Measurements from ENCODE around the gene CTDNEP1.

DNA sequence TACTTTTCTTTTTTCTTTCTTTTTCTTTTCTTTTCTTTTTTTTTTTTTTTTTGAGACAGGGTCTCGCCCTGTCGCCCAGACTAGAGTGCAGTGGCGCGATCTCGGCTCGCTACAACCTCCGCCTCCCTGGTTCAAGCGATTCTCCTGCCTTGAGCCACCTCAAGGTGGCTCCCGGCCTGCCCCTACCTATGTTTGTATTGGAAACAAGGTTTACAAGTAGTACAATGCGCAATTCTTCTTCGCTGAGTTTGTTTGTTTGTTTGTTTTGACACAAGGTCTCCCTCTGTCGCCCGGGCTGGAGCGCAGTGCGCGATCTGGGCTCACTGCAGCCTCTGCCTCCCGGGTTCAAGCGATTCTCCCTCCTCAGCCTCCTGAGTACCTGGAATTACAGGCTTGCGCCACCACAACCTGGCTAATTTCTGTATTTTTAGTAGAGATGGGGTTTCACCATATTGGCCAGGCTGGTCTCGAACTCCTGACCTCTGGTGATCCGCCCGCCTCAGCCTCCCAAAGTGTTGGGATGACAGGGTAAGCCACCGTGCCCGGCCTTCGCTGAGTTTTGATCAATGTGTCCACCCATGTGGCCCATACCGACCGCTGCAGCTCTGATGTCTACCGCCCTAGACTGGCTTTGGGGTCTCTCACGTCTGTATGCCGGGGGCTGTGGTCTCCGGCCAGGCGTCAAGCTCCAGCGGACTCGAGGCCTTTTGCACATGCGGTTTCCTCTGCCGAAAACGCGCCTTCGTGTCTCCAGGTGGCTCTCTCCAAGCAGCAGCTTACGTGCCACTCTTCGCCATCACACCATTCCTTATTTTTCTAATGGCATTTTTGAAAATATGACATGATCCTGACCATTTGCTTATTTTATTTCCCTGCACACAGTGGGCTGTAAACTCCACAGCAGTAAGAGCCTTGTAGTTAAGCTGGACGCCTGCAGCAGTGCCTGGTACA is 44.0 kb upstream of the CTDNEP1 start:
- TF ChIP-seq, protein P1, sequence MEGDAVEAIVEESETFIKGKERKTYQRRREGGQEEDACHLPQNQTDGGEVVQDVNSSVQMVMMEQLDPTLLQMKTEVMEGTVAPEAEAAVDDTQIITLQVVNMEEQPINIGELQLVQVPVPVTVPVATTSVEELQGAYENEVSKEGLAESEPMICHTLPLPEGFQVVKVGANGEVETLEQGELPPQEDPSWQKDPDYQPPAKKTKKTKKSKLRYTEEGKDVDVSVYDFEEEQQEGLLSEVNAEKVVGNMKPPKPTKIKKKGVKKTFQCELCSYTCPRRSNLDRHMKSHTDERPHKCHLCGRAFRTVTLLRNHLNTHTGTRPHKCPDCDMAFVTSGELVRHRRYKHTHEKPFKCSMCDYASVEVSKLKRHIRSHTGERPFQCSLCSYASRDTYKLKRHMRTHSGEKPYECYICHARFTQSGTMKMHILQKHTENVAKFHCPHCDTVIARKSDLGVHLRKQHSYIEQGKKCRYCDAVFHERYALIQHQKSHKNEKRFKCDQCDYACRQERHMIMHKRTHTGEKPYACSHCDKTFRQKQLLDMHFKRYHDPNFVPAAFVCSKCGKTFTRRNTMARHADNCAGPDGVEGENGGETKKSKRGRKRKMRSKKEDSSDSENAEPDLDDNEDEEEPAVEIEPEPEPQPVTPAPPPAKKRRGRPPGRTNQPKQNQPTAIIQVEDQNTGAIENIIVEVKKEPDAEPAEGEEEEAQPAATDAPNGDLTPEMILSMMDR (conservative IDR thresholded peaks at IDR 0.05): no peak
- no peak for TF ChIP-seq ZFX (IDR thresholded peaks at IDR 0.05)
